GM18526 (cell line): ENCODE results near the gene PLOD1.

Experiments used
- POLR2A ChIP-seq: IDR thresholded peaks from 3 replicates; pipeline ENCODE4 v1.6.1; 2011; ENCODE audit not compliant: insufficient read length; ENCODE audit errors: extremely low read depth

Gene PLOD1

DNA sequence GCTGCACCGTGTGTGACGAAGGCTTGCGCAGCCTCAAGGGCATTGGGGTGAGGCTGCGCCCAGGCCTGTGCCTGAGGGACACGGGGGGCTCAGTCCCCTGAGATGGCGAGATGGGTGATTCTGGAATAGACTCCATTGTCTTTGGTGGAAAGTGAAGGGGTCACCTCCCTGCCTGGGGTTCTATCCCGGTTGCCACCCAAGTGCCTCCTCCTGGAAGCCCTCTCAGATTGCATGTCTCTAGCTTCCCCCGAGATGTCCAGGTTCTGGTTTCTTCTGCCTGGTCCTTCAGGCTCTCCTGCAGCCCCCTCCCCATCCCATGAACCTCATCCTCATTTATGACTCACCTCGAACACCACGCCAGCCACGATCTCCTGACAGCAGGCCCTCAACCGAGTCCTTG is 23.4 kb downstream of the PLOD1 start:
- no peak for TF ChIP-seq POLR2A

DNA sequence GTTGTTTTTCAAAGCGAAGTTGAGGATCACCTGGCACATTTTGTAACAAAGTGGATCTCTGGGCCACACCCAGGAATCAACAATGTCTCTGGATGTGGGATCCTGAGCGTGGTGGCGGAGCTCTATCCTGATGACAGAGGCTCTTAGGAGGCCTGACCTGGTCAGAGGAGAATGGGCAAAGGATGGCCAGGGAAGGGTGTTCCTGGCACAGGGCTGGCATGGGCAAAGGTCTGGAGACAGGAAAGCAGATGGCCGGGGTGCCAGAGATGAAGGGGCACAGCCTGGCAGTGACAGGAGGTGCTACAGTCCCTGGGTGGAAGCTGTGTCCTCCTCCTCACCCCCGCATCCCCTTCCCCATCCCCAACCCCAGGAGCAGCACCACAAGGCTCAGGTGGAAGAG is 25.8 kb downstream of the PLOD1 start:
- TF ChIP-seq POLR2A, result no peak

DNA sequence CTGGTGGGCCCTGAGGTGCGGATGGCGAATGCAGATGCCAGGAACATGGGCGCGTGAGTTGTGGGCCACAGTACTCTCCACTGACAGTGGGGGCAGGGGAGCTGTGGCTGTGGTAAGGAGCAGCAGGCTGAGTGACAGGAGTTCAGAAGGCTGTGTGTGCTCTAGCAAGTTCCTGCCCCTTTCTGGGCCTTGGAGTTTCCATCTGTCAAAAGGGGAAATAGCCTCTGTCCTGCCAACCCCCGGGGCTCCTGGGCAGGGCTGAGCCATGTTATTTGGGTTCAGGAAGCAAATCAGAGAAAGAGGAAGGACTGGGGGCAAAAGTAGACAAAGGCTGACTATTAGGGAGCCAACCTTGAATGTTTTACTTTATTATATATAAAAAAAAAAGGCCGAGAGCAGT is 26.2 kb downstream of the PLOD1 start:
- no peak for TF ChIP-seq POLR2A

GRCh38 chr1:11961230-11961629 is 26.7 kb downstream of the PLOD1 start:
- TF ChIP-seq POLR2A, result no peak

- no peak for TF ChIP-seq POLR2A
These were observed 29.1 kb downstream of the PLOD1 start for GRCh38 chr1:11963622-11964021.

DNA sequence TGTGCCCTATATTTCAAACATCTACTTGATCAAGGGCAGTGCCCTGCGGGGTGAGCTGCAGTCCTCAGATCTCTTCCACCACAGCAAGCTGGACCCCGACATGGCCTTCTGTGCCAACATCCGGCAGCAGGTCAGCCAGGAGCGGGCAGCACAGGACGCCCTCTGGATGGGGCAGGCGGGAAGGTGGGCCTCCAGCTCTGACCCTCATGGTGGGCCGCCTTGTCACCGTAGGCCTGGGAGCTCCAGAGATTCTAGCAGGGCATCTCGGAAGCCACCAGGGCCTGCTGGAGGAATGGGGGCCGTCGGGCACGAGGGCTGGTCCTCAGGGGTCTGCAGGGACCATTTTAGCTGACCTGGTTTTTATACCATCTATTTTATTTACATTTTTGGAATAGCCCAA is 30.1 kb downstream of the PLOD1 start:
- no peak for TF ChIP-seq POLR2A

DNA sequence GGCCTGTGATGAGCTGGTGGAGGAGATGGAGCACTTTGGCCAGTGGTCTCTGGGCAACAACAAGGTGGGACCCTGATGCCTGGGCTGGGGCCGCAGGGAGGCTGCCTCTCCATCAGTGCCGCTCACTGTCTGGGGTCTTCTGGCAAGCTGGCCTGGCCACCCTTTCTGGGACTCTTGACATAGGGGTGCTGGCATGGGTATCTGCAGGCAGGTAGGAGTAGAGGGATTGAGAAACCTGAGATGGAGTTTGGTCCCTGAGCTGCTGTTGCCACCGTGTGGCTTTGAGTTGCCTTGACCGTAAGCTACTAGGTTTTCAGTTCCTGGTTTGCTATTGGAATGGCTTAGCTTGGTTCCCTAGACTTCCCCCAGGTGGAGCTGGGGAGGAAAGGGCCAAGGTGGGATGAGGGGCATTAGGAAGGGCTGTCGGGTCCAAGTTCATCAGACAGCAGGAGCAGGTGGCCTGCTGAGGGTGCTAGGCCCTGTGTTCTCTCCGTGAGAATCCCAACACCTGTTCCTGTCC is 32.6 kb downstream of the PLOD1 start:
- no peak for TF ChIP-seq POLR2A

DNA sequence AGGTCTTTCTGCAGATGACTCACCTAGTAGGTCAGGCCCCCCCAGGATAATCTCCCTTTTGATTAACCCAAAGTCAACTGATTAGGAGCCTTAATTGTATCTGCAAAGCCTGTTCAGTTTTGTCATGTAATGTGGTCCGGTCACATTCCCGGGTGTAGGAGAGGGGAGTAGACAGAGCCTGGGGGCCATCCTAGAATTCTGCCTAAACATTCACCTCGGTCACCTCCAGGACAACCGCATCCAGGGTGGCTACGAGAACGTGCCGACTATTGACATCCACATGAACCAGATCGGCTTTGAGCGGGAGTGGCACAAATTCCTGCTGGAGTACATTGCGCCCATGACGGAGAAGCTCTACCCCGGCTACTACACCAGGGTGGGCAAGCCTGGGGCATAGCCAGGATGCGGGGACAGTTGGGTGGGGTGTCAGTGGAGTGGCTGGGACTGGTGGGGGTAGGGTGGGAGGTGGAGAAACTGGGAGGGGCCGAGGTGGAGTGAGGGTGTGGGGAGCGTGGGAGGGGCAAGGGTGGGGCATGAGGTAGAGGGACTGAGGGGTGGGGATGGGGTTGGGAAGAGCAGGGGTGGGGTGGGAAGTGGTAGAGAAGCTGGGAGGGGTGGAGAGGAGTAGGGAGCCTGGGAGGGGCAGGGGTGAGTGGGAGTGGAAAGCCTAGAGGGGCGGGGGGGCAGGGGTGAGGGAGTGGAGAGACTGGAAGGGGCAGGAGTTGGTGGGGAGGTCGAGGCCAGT is 36.1 kb downstream of the PLOD1 start:
- no peak for TF ChIP-seq POLR2A

GRCh38 chr1:11977625-11978024 is 43.1 kb downstream of the PLOD1 start:
- no peak for TF ChIP-seq POLR2A

- TF ChIP-seq POLR2A, result no peak
These were observed 43.8 kb downstream of the PLOD1 start for GRCh38 chr1:11978301-11978700.

- TF ChIP-seq POLR2A, result no peak
These were observed 44.7 kb downstream of the PLOD1 start for GRCh38 chr1:11979028-11979850.

- peak; percentile 68 for TF ChIP-seq POLR2A
These were observed 45.5 kb downstream of the PLOD1 start, which contains the start of gene MFN2 for GRCh38 chr1:11979851-11980675. Gene MFN2 (plus strand): TSS chr1:11980444. CDS start chr1:11989169, 8,725 bp downstream.

DNA sequence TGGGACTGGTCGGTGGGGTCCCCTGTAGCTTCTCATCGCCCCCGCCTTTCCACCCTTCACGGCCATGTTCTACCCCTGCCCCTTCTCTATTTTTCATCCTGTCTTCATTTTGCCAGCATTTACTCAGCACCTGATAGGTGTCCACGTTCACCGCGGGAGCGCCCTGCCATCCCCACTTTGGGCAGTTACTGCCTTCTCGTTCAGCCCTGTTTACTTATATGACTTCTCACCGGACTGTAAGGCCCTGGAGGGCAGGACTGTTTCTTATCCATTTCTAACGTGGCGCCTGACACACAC is 46.1 kb downstream of the PLOD1 start:
- TF ChIP-seq POLR2A, result no peak

DNA sequence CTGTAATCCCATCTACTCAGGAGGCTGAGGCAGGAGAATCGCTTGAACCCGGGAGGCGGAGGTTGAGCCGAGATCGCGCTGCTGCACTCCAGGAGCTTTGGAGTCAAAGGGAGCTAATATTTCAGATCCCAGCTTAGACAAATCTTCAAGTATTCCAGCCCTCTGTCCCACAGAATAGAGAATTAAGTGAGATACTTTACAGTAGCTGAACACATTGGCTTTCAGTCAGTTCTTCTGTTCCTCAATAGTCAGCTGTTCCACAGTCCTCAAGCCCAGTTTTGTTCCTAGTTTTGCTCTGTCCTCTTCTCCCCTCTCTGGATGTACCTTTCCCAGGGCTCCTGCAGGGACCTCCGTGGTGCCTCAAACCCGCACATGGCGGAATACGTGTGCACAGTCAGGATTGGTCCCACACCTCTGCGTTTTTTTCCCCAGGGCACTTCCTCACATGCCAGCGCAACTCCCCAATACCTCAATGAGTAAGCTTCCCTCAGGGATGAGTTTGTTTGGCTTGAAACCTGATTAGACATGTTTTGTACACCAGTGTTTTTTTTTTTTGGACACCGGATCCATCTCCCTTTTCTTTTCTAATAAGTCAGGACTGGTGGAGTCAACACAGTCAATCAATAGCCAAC is 47.0 kb downstream of the PLOD1 start:
- no peak for TF ChIP-seq POLR2A

- no peak for TF ChIP-seq POLR2A
These were observed 47.5 kb downstream of the PLOD1 start for GRCh38 chr1:11982010-11982392.
